ENCODE results near the gene CLASP1. TPM values are rescaled to one million over a fixed set of nuclear protein-coding genes. Genes with fewer than 3 reads are reported as not detected.

Gene CLASP1
- total RNA-seq, 2 experiments from 2014 or later, result 33.8 to 72.4 TPM

- Histone ChIP-seq H3K9me2 (ENCODE audit: insufficient read depth, low read length) (no peaks in the 10 kb centered on the region), H3K4me2 (ENCODE audit: low read length) (no peak overlapping the region), H2AFZ (ENCODE audit: low read length) (no peak overlapping the region), H4K20me1 (ENCODE audit: insufficient read depth, low read length) (no peaks in the 10 kb centered on the region), H3K9me3 (ENCODE audit: low read length) (0 out of 2 replicates have a peak, but pooled peaks cover 6% of the 10 kb centered on the region), H3K4me3 (ENCODE audit: low read depth, low read length, poor library complexity, severe bottlenecking) (no peak overlapping the region), H3K27ac (ENCODE audit: low read depth, low read length, poor library complexity, severe bottlenecking) (no peak overlapping the region), H3K4me1 (ENCODE audit: insufficient read depth, low read length, poor library complexity, severe bottlenecking) (no peaks in the 10 kb centered on the region), H3K79me2 (ENCODE audit: insufficient read depth, low read depth, low read length) (no peaks in the 10 kb centered on the region), H3K36me3 (ENCODE audit: insufficient read depth, low read length) (peaks cover 51% of the 10 kb centered on the region)
- DNase-seq (ENCODE audit: low spot score), result no peak
- intact Hi-C loops (cut with micrococcal nuclease; ENCODE audit: unreplicated experiment), result no loop called here
- POLR2A ChIA-PET, result no interaction called here
- CTCF ChIA-PET (ENCODE audit: unreplicated experiment), result no interaction called here
- no TSS peak for BruUV-seq (replicated peaks)
- no peak for TF ChIP-seq EZH2phosphoT487 (IDR thresholded peaks at IDR 0.05; ENCODE audit: borderline replicate concordance, low read depth, low read length)
- no peak for TF ChIP-seq CTCF (conservative IDR thresholded peaks at IDR 0.05; ENCODE audit: low read length)
Observed at GRCh38 chr2:121468936-121469335, 180.3 kb downstream of the CLASP1 start.

- H3K27ac ChIP-seq (ENCODE audit: low read depth, low read length, poor library complexity, severe bottlenecking), result no peak overlapping the region
- no peaks in the 10 kb centered on the region for H3K4me1 ChIP-seq (ENCODE audit: insufficient read depth, low read length, poor library complexity, severe bottlenecking)
- no peaks in the 10 kb centered on the region for H4K20me1 ChIP-seq (ENCODE audit: insufficient read depth, low read length)
- DNase-seq (ENCODE audit: low spot score), result no peak
- H2AFZ ChIP-seq (ENCODE audit: low read length), result no peak overlapping the region
- H3K36me3 ChIP-seq (ENCODE audit: insufficient read depth, low read length), result peaks cover 74% of the 10 kb centered on the region
- TSS peak; percentile 31 for BruUV-seq (replicated peaks)
- POLR2A ChIA-PET, result interaction anchor here (0.7 to 1.6 kb wide), 4 partner anchors 10 to 926 kb away, joined by 3 to 6 read pairs (median 4); no protein-coding TSS in a partner anchor
- TF ChIP-seq EZH2phosphoT487 (IDR thresholded peaks at IDR 0.05; ENCODE audit: borderline replicate concordance, low read depth, low read length) (no peak), CTCF (conservative IDR thresholded peaks at IDR 0.05; ENCODE audit: low read length) (no peak)
- H3K4me2 ChIP-seq (ENCODE audit: low read length), result no peak overlapping the region
- H3K79me2 ChIP-seq (ENCODE audit: insufficient read depth, low read depth, low read length), result no peaks in the 10 kb centered on the region
- no peaks in the 10 kb centered on the region for H3K9me3 ChIP-seq (ENCODE audit: low read length)
- CTCF ChIA-PET (ENCODE audit: unreplicated experiment), result no interaction called here
- H3K4me3 ChIP-seq (ENCODE audit: low read depth, low read length, poor library complexity, severe bottlenecking), result no peak overlapping the region
- no peaks in the 10 kb centered on the region for H3K9me2 ChIP-seq (ENCODE audit: insufficient read depth, low read length)
- intact Hi-C loops (cut with micrococcal nuclease; ENCODE audit: unreplicated experiment), result no loop called here
Observed at GRCh38 chr2:121459291-121459690, 190.0 kb downstream of the CLASP1 start.

- no TSS peak for BruUV-seq (replicated peaks)
- Histone ChIP-seq H4K20me1 (ENCODE audit: insufficient read depth, low read length) (no peaks in the 10 kb centered on the region), H3K4me3 (ENCODE audit: low read depth, low read length, poor library complexity, severe bottlenecking) (no peak overlapping the region), H3K9me3 (ENCODE audit: low read length) (no peaks in the 10 kb centered on the region), H3K27ac (ENCODE audit: low read depth, low read length, poor library complexity, severe bottlenecking) (no peak overlapping the region), H3K4me1 (ENCODE audit: insufficient read depth, low read length, poor library complexity, severe bottlenecking) (no peaks in the 10 kb centered on the region), H3K4me2 (ENCODE audit: low read length) (no peak overlapping the region), H3K79me2 (ENCODE audit: insufficient read depth, low read depth, low read length) (no peaks in the 10 kb centered on the region), H3K9me2 (ENCODE audit: insufficient read depth, low read length) (no peaks in the 10 kb centered on the region), H2AFZ (ENCODE audit: low read length) (no peak overlapping the region), H3K36me3 (ENCODE audit: insufficient read depth, low read length) (peaks cover 68% of the 10 kb centered on the region)
- TF ChIP-seq EZH2phosphoT487 (IDR thresholded peaks at IDR 0.05; ENCODE audit: borderline replicate concordance, low read depth, low read length) (no peak), CTCF (conservative IDR thresholded peaks at IDR 0.05; ENCODE audit: low read length) (no peak)
- DNase-seq (ENCODE audit: low spot score), result no peak
- CTCF ChIA-PET (ENCODE audit: unreplicated experiment), result no interaction called here
- intact Hi-C loops (cut with micrococcal nuclease; ENCODE audit: unreplicated experiment), result no loop called here
- POLR2A ChIA-PET, result interaction anchor here (1.0 to 1.9 kb wide), 2 partner anchors 10 to 12 kb away, joined by 3 to 6 read pairs; no protein-coding TSS in a partner anchor
Observed at GRCh38 chr2:121456325-121456724, 192.9 kb downstream of the CLASP1 start.
